Measurements from ENCODE around the gene OR13G1. TPM values are rescaled to one million over a fixed set of nuclear protein-coding genes. Genes with fewer than 3 reads are reported as not detected.

OR13G1 gene
- total RNA-seq, 6 experiments from 2014 or later: not detected

GRCh38 chr1:247656221-247656875 lies 23.2 kb downstream of the OR13G1 start:
- Histone ChIP-seq H3K4me3 (no peak overlapping the region), H3K27ac (no peak overlapping the region), H3K4me1 (no peaks in the 10 kb centered on the region), H3K9me3 (no peaks in the 10 kb centered on the region), H3K36me3 (no peaks in the 10 kb centered on the region), H3K27me3 (no peaks in the 10 kb centered on the region)
- intact Hi-C loops (cut with DNase I): no loop called here
- TF ChIP-seq CTCF (IDR thresholded peaks at IDR 0.05) (no peak), POLR2A (IDR thresholded peaks at IDR 0.05) (no peak)
- DNase-seq (no peak), ATAC-seq (no peak)
- 56% methylated on average over 7 of the region's 7 CpGs for WGBS (ENCODE audit: insufficient coverage, low coverage, low lambda C conversion rate, missing lambda C conversion rate)

- H3K27me3 ChIP-seq: no peaks in the 10 kb centered on the region
- H3K4me1 ChIP-seq: no peaks in the 10 kb centered on the region
- DNase-seq (no peak), ATAC-seq (no peak)
- no peak overlapping the region for H3K4me3 ChIP-seq
- WGBS (ENCODE audit: insufficient coverage, low coverage, low lambda C conversion rate, missing lambda C conversion rate): 56% methylated on average over 1 of the region's 1 CpG
- TF ChIP-seq CTCF (IDR thresholded peaks at IDR 0.05) (no peak), POLR2A (IDR thresholded peaks at IDR 0.05) (no peak)
- no peak overlapping the region for H3K27ac ChIP-seq
- intact Hi-C loops (cut with DNase I): no loop called here
- H3K9me3 ChIP-seq: no peaks in the 10 kb centered on the region
- H3K36me3 ChIP-seq: no peaks in the 10 kb centered on the region
Observed at GRCh38 chr1:247653040-247653439, 26.5 kb downstream of the OR13G1 start.

- ATAC-seq: no peak
- no peak for DNase-seq
- intact Hi-C loops (cut with DNase I): no loop called here
Observed at GRCh38 chr1:247647864-247648263, 31.7 kb downstream of the OR13G1 start.

GRCh38 chr1:247646867-247647266 lies 32.7 kb downstream of the OR13G1 start:
- intact Hi-C loops (cut with DNase I): no loop called here
- Histone ChIP-seq H3K36me3 (no peaks in the 10 kb centered on the region), H3K4me3 (no peak overlapping the region), H3K4me1 (no peaks in the 10 kb centered on the region), H3K27me3 (no peaks in the 10 kb centered on the region), H3K9me3 (no peaks in the 10 kb centered on the region), H3K27ac (no peak overlapping the region)
- WGBS (ENCODE audit: insufficient coverage, low coverage, low lambda C conversion rate, missing lambda C conversion rate): 36% methylated on average over 4 of the region's 4 CpGs
- TF ChIP-seq CTCF (IDR thresholded peaks at IDR 0.05) (no peak), POLR2A (IDR thresholded peaks at IDR 0.05) (no peak)
- peak in 2 of 4 donors; percentile 25 to 52 for ATAC-seq
- DNase-seq: no peak

More at GRCh38 chr1:247647864-247648263, 31.7 kb downstream of the OR13G1 start:
- TF ChIP-seq CTCF (IDR thresholded peaks at IDR 0.05): no peak
- no peak for TF ChIP-seq POLR2A (IDR thresholded peaks at IDR 0.05)
- Histone ChIP-seq H3K27me3 (no peaks in the 10 kb centered on the region), H3K9me3 (no peaks in the 10 kb centered on the region), H3K4me1 (no peaks in the 10 kb centered on the region), H3K4me3 (no peak overlapping the region), H3K27ac (no peak overlapping the region), H3K36me3 (no peaks in the 10 kb centered on the region)
- 0% methylated on average over 2 of the region's 2 CpGs for WGBS (ENCODE audit: insufficient coverage, low coverage, low lambda C conversion rate, missing lambda C conversion rate)

Data from right lobe of liver (tissue), 6 donors.